ENCODE measurements around the gene RBBP8NL.

RBBP8NL gene

DNA sequence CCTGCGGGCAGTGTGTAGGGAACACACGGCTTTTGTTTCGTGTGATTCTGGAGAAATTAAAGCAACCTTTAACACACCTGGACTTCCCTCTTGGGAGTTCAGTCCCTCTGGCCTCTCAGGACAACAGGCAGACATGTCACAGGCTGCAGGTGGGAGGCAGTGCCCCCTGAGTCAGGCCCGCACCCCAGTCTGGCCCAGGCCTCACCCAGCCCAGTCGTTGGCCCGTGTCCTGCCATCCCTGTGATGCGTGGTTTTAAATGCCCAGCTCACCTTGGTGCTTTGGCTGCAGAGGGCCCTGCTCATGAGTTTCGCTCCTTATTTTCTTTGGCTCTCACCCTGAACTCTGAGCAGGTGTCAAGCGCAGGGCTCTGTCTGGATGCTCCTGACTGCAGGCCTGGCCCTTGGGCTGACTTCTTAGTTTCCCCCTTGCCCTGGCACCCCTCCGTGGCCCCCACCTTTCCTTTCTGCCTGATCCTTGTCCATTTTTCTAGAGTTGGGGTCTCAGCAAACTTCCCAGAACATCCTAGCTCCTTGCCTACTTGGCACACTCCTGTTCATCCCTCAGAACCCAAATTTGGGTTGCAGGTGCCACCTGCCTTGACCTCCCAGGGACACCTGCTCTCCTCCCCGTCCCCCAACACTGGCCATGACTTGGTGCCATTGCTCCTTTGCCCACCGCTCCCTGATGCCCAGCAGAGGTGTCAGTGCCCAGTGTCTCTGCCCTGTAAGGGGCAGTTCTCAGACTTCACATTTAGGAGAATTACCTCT lies 18.1 kb downstream of the RBBP8NL start:
- no peak for TF ChIP-seq POLR2AphosphoS5 (IDR thresholded peaks at IDR 0.05; ENCODE audit: low read depth, low read length)
- no peak for TF ChIP-seq POLR2A (IDR thresholded peaks at IDR 0.05; ENCODE audit: low read depth, low read length)
- no peak for FAIRE-seq
- DNase-seq (ENCODE audit: insufficient read length) = no peak

DNA sequence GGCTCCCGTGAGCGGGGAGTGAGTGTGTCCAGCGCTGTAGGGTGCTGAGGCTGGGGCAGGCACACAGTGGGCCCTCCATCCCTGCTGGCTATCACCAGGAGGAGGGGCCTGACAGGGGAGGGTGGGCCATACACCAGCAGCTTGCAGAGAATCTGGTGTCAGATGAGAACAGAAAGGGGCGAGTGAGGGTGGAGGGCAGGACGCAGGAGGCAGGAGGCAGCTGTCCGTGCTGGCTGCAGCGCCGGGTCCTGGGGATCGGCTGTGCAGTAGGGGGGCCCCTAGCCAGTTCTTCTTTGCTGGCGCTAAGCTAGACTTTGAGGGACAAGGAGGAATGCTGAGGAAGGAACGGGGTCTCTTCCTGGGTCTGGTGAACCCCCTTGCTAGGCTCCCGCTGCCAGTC lies 18.7 kb downstream of the RBBP8NL start:
- DNase-seq (ENCODE audit: insufficient read length) (no peak), FAIRE-seq (no peak)
- no peak for TF ChIP-seq POLR2A (IDR thresholded peaks at IDR 0.05; ENCODE audit: low read depth, low read length)
- TF ChIP-seq TAF1 (IDR thresholded peaks at IDR 0.05; ENCODE audit: borderline replicate concordance, low read depth, low read length) = no peak
- no peak for TF ChIP-seq POLR2AphosphoS5 (IDR thresholded peaks at IDR 0.05; ENCODE audit: low read depth, low read length)

DNA sequence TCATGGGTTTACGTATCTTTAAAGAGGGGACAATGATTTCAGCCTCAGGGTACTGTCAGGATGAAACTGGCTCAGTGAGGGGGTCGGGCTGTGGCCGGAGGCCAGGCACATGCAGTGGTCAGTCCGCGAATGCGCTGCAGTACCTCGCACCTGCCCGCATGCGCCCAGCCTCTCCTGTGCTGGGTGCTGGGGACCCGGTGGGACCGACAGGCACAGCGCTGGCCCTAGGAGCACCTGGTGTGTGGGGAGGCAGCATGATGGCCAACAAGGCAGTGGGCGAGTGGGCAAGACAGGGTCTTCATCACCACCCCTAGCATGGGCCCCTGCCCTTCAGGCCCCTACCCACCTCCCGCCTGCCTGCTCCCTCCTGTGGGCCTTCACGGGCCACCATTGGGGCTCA lies 19.3 kb downstream of the RBBP8NL start:
- no peak for TF ChIP-seq TAF1 (IDR thresholded peaks at IDR 0.05; ENCODE audit: borderline replicate concordance, low read depth, low read length)
- no peak for TF ChIP-seq POLR2AphosphoS5 (IDR thresholded peaks at IDR 0.05; ENCODE audit: low read depth, low read length)
- TF ChIP-seq POLR2A (IDR thresholded peaks at IDR 0.05; ENCODE audit: low read depth, low read length) = no peak
- FAIRE-seq = no peak
- DNase-seq (ENCODE audit: insufficient read length) = no peak

DNA sequence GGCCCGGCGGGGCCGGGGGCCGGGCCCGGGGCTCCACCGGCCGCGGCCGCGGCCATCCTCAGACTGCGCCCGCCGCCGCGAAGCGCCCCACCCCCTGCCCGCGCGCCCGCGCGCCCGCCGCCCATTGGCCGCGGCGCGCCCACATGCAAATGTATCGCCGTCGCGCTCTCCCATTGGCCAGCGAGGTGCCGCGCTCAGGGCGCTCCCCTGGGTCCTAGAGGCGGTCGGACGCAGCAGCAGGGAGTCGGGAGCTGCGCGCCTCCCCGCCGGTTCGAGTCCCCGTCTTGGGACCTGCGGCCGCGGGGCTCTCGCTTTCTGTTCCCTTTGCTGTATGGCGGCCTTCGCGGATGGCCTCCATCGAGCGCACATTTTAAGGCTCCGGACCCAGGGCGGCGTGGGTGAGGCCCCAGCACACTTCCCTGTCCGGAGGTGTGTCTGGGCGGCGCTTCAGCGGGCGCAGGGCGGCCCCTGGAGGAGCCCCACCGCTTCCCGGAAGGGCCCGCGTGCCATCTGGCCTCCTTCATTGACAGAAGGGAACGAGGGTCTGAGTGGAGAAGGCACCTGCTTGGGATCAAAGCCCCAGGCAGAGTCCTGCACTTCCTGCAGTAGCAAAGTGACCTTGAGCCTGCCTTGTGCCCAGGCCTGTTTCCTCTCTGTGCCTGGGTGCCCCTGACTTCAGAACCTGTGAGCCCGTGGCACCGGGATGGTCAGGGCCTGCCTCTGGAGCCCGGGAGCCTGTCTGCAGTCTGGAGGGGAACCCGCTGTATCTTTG lies 19.9 kb downstream of the RBBP8NL start, which contains the start of gene CABLES2:
Gene CABLES2 (minus strand): TSS at position 65 of the 772 bp plus-strand sequence. CDS start 9 bp downstream, at position 56.
- DNase-seq (ENCODE audit: insufficient read length) (peak; percentile 98), FAIRE-seq (peak; percentile 95)
- TF ChIP-seq TAF1 (IDR thresholded peaks at IDR 0.05; ENCODE audit: borderline replicate concordance, low read depth, low read length) = peak; percentile 85
- no peak for TF ChIP-seq POLR2AphosphoS5 (IDR thresholded peaks at IDR 0.05; ENCODE audit: low read depth, low read length)
- TF ChIP-seq POLR2A (IDR thresholded peaks at IDR 0.05; ENCODE audit: low read depth, low read length) = peak; percentile 37; the same call in 1 of the 2 replicates

DNA sequence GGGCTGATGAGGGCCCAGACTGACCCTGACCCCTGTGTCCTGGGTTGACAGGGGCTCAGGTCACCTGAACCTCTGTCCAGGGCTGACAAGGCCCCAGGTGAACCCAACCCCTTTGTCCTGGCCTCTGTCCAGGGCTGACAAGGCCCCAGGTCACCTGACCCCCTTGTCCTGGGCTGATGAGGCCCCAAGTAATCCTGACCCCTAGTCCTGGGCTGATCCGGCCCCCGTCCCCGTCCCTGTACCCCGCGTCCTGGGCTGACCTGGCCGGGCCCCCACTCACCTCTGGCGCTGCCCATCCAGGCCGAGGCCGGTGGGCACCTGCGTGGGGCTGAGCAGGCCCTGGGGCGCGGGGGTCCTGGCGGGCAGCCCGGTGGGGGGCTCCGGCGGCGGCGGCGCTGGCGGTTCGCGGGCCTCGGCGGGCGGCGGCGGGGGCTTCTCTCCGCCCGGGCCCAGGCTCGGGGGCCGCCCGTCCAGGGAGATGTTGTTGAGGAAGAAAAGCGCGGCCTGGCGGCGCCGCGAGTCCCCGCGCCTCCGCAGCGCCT lies 20.6 kb downstream of the RBBP8NL start:
- DNase-seq (ENCODE audit: insufficient read length) (no peak), FAIRE-seq (no peak)
- no peak for TF ChIP-seq POLR2A (IDR thresholded peaks at IDR 0.05; ENCODE audit: low read depth, low read length)
- no peak for TF ChIP-seq TAF1 (IDR thresholded peaks at IDR 0.05; ENCODE audit: borderline replicate concordance, low read depth, low read length)
- no peak for TF ChIP-seq POLR2AphosphoS5 (IDR thresholded peaks at IDR 0.05; ENCODE audit: low read depth, low read length)

DNA sequence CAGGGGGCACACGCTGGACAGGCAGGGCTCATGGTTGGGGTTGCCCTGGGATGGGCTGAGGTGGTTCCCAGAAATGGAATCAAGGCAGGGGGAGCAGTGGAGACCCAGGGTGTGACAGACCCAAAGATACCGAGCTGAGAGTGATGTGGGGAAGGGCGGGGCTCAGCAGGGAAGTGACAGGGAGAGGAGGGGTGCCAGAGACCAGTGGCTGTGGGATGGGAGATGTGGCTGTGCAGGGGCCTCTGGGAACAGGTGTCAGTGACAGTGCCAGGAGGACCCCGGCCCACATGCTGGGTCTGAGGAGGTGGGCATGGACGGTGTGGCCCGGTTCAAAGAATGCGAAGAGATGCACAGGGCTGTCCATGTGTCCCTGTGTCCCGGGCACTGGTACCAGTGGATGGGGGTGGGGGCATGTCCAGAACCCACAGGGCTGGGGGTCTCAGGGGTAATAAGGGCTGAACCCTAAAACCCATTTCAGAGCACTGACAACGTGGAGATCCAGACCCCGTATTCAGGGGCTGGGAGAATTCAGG lies 21.3 kb downstream of the RBBP8NL start:
- DNase-seq (ENCODE audit: insufficient read length) (no peak), FAIRE-seq (no peak)
- no peak for TF ChIP-seq TAF1 (IDR thresholded peaks at IDR 0.05; ENCODE audit: borderline replicate concordance, low read depth, low read length)
- TF ChIP-seq POLR2A (IDR thresholded peaks at IDR 0.05; ENCODE audit: low read depth, low read length) = no peak
- TF ChIP-seq POLR2AphosphoS5 (IDR thresholded peaks at IDR 0.05; ENCODE audit: low read depth, low read length) = no peak

DNA sequence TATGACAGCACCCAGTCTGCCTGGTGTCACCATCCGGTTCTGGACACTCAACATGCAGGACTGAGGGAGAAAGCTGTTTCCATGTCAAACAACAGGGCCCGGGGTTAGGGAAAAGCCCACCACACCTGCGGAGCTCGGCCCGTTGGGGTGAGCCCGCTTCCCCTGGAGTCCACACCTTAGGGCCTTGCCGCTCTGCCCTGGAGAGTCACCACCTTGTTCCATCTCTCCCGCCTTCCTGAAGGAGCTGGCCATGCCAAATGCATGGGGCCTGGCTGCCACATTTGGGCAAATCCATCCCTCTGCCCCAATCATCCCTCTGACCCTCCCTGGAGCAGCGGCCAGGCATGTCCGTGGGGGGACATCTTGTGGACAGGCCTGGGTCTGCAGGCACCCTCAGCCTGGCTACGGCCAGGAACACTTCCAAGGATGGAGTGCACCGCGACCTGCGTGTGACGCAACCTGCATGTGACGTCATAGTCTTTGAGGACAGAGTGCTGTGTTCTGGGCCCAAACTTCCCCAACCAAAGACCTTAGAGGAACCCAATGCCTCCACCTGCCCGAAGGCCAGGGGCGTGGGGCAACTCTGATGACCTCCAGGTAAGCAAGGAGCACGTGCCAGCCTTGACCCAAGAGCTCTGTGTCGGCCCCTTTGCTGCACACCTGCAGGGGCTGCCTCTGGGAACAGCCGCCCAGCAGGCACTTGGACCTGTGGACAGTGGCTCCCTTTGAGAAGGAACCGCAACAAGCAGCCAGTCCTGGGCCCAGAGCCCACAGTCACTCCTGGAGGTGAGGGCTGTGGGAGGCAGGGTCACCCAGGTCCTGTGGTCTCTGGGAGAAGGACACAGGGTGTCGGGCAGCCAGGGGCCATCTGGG lies 22.0 kb downstream of the RBBP8NL start:
- no peak for FAIRE-seq
- TF ChIP-seq POLR2A (IDR thresholded peaks at IDR 0.05; ENCODE audit: low read depth, low read length) (no peak), POLR2AphosphoS5 (IDR thresholded peaks at IDR 0.05; ENCODE audit: low read depth, low read length) (no peak), TAF1 (IDR thresholded peaks at IDR 0.05; ENCODE audit: borderline replicate concordance, low read depth, low read length) (no peak)
- no peak for DNase-seq (ENCODE audit: insufficient read length)

DNA sequence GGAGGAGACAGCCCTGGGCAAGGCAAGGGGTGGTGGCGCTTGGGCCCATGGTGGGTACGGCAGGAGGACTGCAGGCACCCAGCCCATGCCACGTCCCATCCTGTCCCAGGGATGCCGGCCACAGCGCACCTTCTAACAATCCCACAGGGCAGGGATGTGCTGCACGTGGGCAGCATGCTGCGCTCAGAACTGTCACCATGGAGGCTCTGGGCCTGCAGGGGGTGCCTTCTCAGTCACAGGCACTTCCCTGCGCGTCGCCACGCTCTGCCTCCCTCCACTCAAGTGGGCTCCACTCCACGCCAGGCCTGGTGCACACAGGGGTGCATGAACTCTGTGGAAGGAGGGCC lies 22.6 kb downstream of the RBBP8NL start:
- FAIRE-seq = no peak
- no peak for DNase-seq (ENCODE audit: insufficient read length)
- no peak for TF ChIP-seq POLR2A (IDR thresholded peaks at IDR 0.05; ENCODE audit: low read depth, low read length)
- TF ChIP-seq POLR2AphosphoS5 (IDR thresholded peaks at IDR 0.05; ENCODE audit: low read depth, low read length) = no peak
- no peak for TF ChIP-seq TAF1 (IDR thresholded peaks at IDR 0.05; ENCODE audit: borderline replicate concordance, low read depth, low read length)

DNA sequence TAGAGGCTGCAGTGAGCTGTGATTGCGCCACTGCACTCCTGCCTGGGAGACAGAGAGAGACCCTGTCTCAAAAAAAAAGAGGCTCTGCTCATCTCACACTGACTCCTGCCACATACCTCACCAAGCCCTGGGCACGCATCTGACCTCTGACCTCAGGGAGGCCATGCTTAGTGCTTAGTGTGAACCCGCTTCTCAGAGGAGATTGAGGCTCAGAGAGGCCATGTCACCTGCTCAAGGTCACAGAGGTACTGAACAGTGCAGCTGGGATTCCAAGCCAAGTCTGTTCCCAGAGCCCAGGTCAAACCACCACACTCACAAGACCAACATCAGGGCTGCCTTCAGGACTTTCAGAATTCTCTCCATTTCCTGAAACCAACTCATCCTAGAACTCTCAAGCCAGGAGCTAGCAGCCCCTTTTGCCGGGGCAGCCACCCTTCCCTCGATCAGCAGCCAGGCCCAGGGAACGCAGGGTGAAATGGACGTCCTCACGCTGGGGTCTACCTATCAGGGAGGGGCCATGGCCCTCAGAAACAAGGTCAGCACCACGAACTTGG lies 23.1 kb downstream of the RBBP8NL start:
- TF ChIP-seq POLR2AphosphoS5 (IDR thresholded peaks at IDR 0.05; ENCODE audit: low read depth, low read length) = no peak
- TF ChIP-seq TAF1 (IDR thresholded peaks at IDR 0.05; ENCODE audit: borderline replicate concordance, low read depth, low read length) = no peak
- no peak for TF ChIP-seq POLR2A (IDR thresholded peaks at IDR 0.05; ENCODE audit: low read depth, low read length)
- FAIRE-seq = no peak
- DNase-seq (ENCODE audit: insufficient read length) = no peak

DNA sequence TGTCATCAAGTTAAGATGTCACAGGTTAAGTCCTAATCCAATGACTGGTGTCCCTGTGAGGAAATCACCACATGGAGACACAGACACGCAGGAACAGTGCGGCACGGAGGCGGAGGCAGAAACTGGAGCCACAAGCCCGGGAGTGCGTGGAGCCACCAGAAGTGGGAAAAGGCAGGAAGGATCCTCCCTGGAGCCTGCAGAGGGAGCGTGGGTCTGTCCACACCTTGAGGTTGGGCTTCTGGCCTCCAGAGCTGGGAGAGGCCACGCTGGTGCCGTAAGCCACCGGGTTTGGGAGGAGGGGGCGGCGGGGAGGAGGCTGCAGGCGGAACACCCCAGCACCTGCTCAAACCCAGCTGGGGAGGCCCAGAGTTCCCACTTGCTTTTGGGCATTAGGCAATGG lies 24.0 kb downstream of the RBBP8NL start:
- TF ChIP-seq TAF1 (IDR thresholded peaks at IDR 0.05; ENCODE audit: borderline replicate concordance, low read depth, low read length) = no peak
- TF ChIP-seq POLR2A (IDR thresholded peaks at IDR 0.05; ENCODE audit: low read depth, low read length) = no peak
- TF ChIP-seq POLR2AphosphoS5 (IDR thresholded peaks at IDR 0.05; ENCODE audit: low read depth, low read length) = no peak
- no peak for DNase-seq (ENCODE audit: insufficient read length)
- no peak for FAIRE-seq

Measured in GM12892 (cell line).